ENCODE data around the gene TUBGCP3. TPM values are rescaled to one million over a fixed set of nuclear protein-coding genes. Genes with fewer than 3 reads are reported as not detected.

Gene TUBGCP3
- total and polyA plus RNA-seq, 9 of the 15 experiments (the other 6 are each of a cell fraction or from before 2014, with no cell fraction given): 3.0 to 24.8 (median 15.2) TPM

DNA sequence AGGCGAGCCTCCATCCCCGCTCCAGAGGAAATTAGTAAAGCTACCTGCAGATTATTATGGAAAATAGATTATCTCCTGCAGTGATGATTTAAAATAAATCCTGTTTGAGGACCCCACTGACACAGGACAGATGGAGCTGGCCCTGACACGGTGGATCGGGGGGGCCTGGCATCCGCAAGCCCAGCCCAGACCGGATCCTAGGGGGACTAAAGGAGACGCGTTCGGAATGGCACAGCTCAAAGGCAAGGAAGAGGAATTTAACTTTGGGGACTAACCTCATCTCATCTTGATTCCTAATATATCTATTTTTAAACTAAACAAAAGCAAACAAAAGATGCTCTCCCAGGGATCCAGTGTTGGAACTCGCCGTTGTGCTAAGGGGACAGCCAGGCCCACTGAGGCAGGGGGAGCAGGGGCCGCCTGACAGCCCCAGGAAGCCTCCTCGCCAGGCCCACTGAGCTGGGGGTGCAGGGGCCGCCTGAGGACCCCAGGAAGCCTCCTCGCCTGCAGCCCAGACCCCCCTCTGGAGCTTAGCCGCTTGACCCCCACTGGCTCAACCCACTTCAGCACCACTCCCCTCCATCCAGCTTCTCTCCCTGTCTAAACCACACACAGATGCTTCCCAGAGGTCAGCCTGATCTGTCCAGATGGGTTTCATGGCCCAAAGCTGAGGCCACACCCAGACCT is 133.2 kb downstream of the TUBGCP3 start:
- no peaks in the 10 kb centered on the region for H3K9me3 ChIP-seq (replicated peaks; ENCODE audit: control insufficient read depth, insufficient read depth, low read depth, low read length)

DNA sequence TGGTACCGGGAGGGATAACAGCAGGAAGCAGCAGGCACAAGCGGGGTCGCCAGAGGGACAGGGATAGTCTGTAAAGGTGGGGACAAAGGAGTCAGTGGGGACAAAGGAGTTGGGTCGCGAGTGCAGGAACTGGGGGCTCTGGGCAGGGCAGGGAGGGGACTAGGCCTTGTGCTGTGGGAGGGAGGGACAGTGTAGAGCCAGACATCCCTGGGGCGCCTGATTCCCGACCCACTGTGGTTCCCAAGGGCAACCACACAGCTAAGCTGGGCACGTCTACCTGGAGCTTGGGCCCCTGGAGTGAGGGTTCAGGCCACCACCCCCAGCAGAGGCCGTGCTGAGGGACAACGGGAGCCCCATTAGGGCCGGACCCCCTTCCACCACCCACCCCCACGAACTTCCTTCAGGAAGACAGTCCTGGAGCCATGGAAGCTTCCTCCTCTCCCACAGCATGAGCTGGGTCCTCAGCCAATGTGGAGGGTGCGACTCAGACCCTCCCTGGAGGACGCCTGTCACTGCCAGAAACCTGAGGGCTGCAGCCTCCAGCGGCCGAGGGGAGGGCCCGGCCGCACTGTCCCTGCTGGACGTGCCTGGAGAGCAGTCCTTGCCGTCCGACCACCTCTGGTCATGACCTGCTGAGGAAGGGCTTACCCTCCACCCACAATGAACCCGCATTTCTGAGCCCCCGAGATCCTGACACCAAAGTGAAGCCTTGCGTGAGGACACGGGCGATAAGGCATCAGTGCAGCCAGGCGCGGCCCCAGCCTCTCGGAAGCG is 133.9 kb downstream of the TUBGCP3 start:
- no TSS peak for BruUV-seq (replicated peaks)
- no peaks in the 10 kb centered on the region for H3K36me3 ChIP-seq (ENCODE audit: control insufficient read depth, insufficient read depth, low read length)
- no peak overlapping the region for H3K4me3 ChIP-seq
- H3K27ac ChIP-seq (ENCODE audit: extremely low read depth, low read depth, low read length): no peak overlapping the region
- no peak for TF ChIP-seq ZFP1 (CRISPR knock-in tag; IDR thresholded peaks at IDR 0.05)
- TF ChIP-seq GABPA (tag; conservative IDR thresholded peaks at IDR 0.05; ENCODE audit: low read depth): no peak
- TF ChIP-seq RBM17 (IDR thresholded peaks at IDR 0.05; ENCODE audit: borderline replicate concordance, low read depth, low read length): no peak
- no peak for TF ChIP-seq COPS2 (conservative IDR thresholded peaks at IDR 0.05)
- no peak for TF ChIP-seq TAF1 (IDR thresholded peaks at IDR 0.05; ENCODE audit: control insufficient read depth, extremely low read depth, insufficient read depth, low read length, severe bottlenecking)
- no peak for TF ChIP-seq ZNF217 (CRISPR knock-in tag; IDR thresholded peaks at IDR 0.05)
- no peaks in the 10 kb centered on the region for H4K20me1 ChIP-seq (replicated peaks; ENCODE audit: control insufficient read depth, insufficient read depth, low read length)
- in situ Hi-C loops (cut with MboI): no loop called here
- H2AFZ ChIP-seq (ENCODE audit: low read depth, low read length): no peak overlapping the region
- 3% methylated on average over 17 of the region's 30 CpGs for WGBS (ENCODE audit: insufficient coverage, low coverage, missing lambda C conversion rate)
- POLR2A ChIA-PET: interaction anchor here (0.8 to 1.5 kb wide), 2 partner anchors 14 to 150 kb away, joined by 3 read pairs; no protein-coding TSS in a partner anchor
- DNase-seq (ENCODE audit: extremely low read depth in 1 of 4, low spot score in 3 of 4) (no peak), ATAC-seq (peak; percentile 38; the same call in 1 of the 3 replicates), FAIRE-seq (no peak)
- no peaks in the 10 kb centered on the region for H3K9me1 ChIP-seq (ENCODE audit: control insufficient read depth, insufficient read depth, low read length)
- no peaks in the 10 kb centered on the region for H3K79me2 ChIP-seq (ENCODE audit: control insufficient read depth, insufficient read depth, low read length)
- no peaks in the 10 kb centered on the region for H3K9me3 ChIP-seq (replicated peaks; ENCODE audit: control insufficient read depth, insufficient read depth, low read depth, low read length)
- no peak overlapping the region for H3K4me2 ChIP-seq (ENCODE audit: insufficient read depth, low read length)
- intact Hi-C loops (cut with micrococcal nuclease): no loop called here
- H3K9ac ChIP-seq (ENCODE audit: insufficient read depth in 1 of 2, low read depth in 2 of 2, low read length in 2 of 2): no peak overlapping the region
- CTCF ChIA-PET (ENCODE audit: low intra/inter-chr PET ratio): no interaction called here
- peaks cover 21 to 71% of the 10 kb centered on the region in 2 experiments; a peak in 4 of 5 replicates for H3K27me3 ChIP-seq (ENCODE audit: control insufficient read depth in 2 of 2, insufficient read depth in 2 of 2, low read length in 2 of 2)
- peaks cover 0 to 6% of the 10 kb centered on the region in 2 experiments; a peak in 1 of 5 replicates for H3K4me1 ChIP-seq (replicated peaks in 1 of 2; ENCODE audit: control insufficient read depth in 2 of 2, insufficient read depth in 2 of 2, low read length in 2 of 2)

More for the DNA sequence above, 133.2 kb downstream of the TUBGCP3 start:
- Histone ChIP-seq H3K79me2 (ENCODE audit: control insufficient read depth, insufficient read depth, low read length) (no peaks in the 10 kb centered on the region), H3K4me3 (no peak overlapping the region), H3K9me1 (ENCODE audit: control insufficient read depth, insufficient read depth, low read length) (no peaks in the 10 kb centered on the region), H3K9ac (ENCODE audit: insufficient read depth in 1 of 2, low read depth in 2 of 2, low read length in 2 of 2) (no peak overlapping the region), H3K4me2 (ENCODE audit: insufficient read depth, low read length) (no peak overlapping the region), H3K27ac (ENCODE audit: extremely low read depth, low read depth, low read length) (no peak overlapping the region), H3K27me3 (ENCODE audit: control insufficient read depth in 2 of 2, insufficient read depth in 2 of 2, low read length in 2 of 2) (peaks cover 19 to 64% of the 10 kb centered on the region in 2 experiments; a peak in 4 of 5 replicates), H4K20me1 (replicated peaks; ENCODE audit: control insufficient read depth, insufficient read depth, low read length) (no peaks in the 10 kb centered on the region), H3K4me1 (replicated peaks in 1 of 2; ENCODE audit: control insufficient read depth in 2 of 2, insufficient read depth in 2 of 2, low read length in 2 of 2) (peaks cover 0 to 6% of the 10 kb centered on the region in 2 experiments; a peak in 1 of 5 replicates), H2AFZ (ENCODE audit: low read depth, low read length) (no peak overlapping the region), H3K36me3 (ENCODE audit: control insufficient read depth, insufficient read depth, low read length) (no peaks in the 10 kb centered on the region)
- DNase-seq (ENCODE audit: extremely low read depth in 1 of 4, low spot score in 3 of 4) (no peak), ATAC-seq (no peak), FAIRE-seq (no peak)
- intact Hi-C loops (cut with micrococcal nuclease) (loop anchor here (5.0 kb wide), 1 partner anchor 153 kb away; no protein-coding TSS in a partner anchor), in situ Hi-C loops (cut with MboI) (no loop called here)
- ChIA-PET POLR2A (interaction anchor here (0.6 to 1.5 kb wide), 3 partner anchors 13 to 393 kb away, joined by 3 read pairs; no protein-coding TSS in a partner anchor), CTCF (ENCODE audit: low intra/inter-chr PET ratio) (no interaction called here)
- BruUV-seq (replicated peaks): no TSS peak
- 3% methylated on average over 15 of the region's 16 CpGs for WGBS (ENCODE audit: insufficient coverage, low coverage, missing lambda C conversion rate)
- TF ChIP-seq ZNF263 (CRISPR knock-in tag; IDR thresholded peaks at IDR 0.05; ENCODE audit: borderline replicate concordance) (no peak), CAMTA2 (CRISPR knock-in tag; conservative IDR thresholded peaks at IDR 0.05) (no peak), ZNF282 (CRISPR knock-in tag; IDR thresholded peaks at IDR 0.05) (no peak), POU5F1 (IDR thresholded peaks at IDR 0.05; ENCODE audit: borderline replicate concordance, low read depth, low read length, partially characterized antibody) (no peak), ZNF217 (CRISPR knock-in tag; IDR thresholded peaks at IDR 0.05) (no peak)
